SU-DHL-6 (cell line): ENCODE measurements around the gene LIX1.

Source experiments
- H2AFZ ChIP-seq: fragments of 200-600 bp; sonication (generic); 2 replicates; pipeline ENCODE4 v1.6.1; 2014; ENCODE audit warnings: low read depth, mild to moderate bottlenecking, moderate library complexity, mixed read lengths, antibody characterized with exemption, low read length; ENCODE audit not compliant: severe bottlenecking
- H3F3A ChIP-seq: fragments of 200-600 bp; shearing (Covaris generic); 2 replicates; pipeline ENCODE4 v1.6.0; 2016; ENCODE audit warnings: antibody characterized with exemption, mild to moderate bottlenecking; ENCODE audit not compliant: insufficient read depth
- H3K27ac ChIP-seq: fragments of 200-600 bp; sonication (generic); 2 replicates; pipeline ENCODE4 v1.5.1; 2016; ENCODE audit warnings: low read depth, mild to moderate bottlenecking, low read length, moderate library complexity, mixed read lengths
- H3K27me3 ChIP-seq: fragments of 200-600 bp; sonication (generic), shearing (Covaris generic); 2 replicates; pipeline ENCODE4 v1.6.0; 2014; ENCODE audit warnings: mild to moderate bottlenecking, low read length
- H3K36me3 ChIP-seq: fragments of 200-600 bp; sonication (generic); 2 replicates; pipeline ENCODE4 v1.6.1; 2014; ENCODE audit warnings: mild to moderate bottlenecking, low read length, mixed read lengths
- H3K4me2 ChIP-seq: fragments of 300-600, 200-600 bp; shearing (Covaris generic), sonication (generic); 2 replicates; pipeline ENCODE4 v1.6.0; 2014; ENCODE audit warnings: low read length, low read depth, mild to moderate bottlenecking; ENCODE audit not compliant: poor library complexity, severe bottlenecking
- H3K4me3 ChIP-seq: fragments of 200-600 bp; sonication (generic); 2 replicates; pipeline ENCODE4 v1.5.1; 2014; ENCODE audit warnings: antibody characterized with exemption, low read length, mild to moderate bottlenecking, mixed read lengths; ENCODE audit not compliant: insufficient read depth, poor library complexity, severe bottlenecking
- H3K79me2 ChIP-seq: fragments of 200-600 bp; sonication (generic); 2 replicates; pipeline ENCODE4 v1.6.1; 2014; ENCODE audit warnings: mild to moderate bottlenecking, low read length, moderate library complexity; ENCODE audit not compliant: insufficient read depth
- H3K9ac ChIP-seq: fragments of 200-600 bp; sonication (generic); 2 replicates; pipeline ENCODE4 v1.7.0; 2014; ENCODE audit warnings: mild to moderate bottlenecking, low read length
- H3K9me2 ChIP-seq: fragments of 200-600 bp; sonication (generic); replicated peaks from 2 replicates; pipeline ENCODE4 v1.6.1; 2014; ENCODE audit warnings: low read length; ENCODE audit not compliant: insufficient read depth
- H3K9me3 ChIP-seq: fragments of 200-600 bp; sonication (generic); 2 replicates; pipeline ENCODE4 v1.6.1; 2014; ENCODE audit warnings: low read length, mixed read lengths; ENCODE audit not compliant: insufficient read depth
- H4K20me1 ChIP-seq: fragments of 200-600 bp; sonication (generic); 2 replicates; pipeline ENCODE4 v1.6.1; 2014; ENCODE audit warnings: low read depth, mild to moderate bottlenecking, antibody characterized with exemption, low read length, moderate library complexity, mixed read lengths
- CTCF ChIP-seq: fragments of 200-600 bp; sonication (generic); IDR thresholded peaks from one replicate; pipeline ENCODE4 v1.5.1; 2017; ENCODE audit warnings: antibody characterized with exemption, mild to moderate bottlenecking, low read length, moderate library complexity; ENCODE audit not compliant: insufficient read depth, poor library complexity, severe bottlenecking
- EZH2phosphoT487 ChIP-seq: fragments of 200-600 bp; sonication (generic), shearing (Covaris generic); conservative IDR thresholded peaks from 2 replicates; pipeline ENCODE4 v1.6.1; 2018; ENCODE audit warnings: mild to moderate bottlenecking, antibody characterized with exemption, low read length, moderate library complexity, mixed read lengths

Gene LIX1

DNA sequence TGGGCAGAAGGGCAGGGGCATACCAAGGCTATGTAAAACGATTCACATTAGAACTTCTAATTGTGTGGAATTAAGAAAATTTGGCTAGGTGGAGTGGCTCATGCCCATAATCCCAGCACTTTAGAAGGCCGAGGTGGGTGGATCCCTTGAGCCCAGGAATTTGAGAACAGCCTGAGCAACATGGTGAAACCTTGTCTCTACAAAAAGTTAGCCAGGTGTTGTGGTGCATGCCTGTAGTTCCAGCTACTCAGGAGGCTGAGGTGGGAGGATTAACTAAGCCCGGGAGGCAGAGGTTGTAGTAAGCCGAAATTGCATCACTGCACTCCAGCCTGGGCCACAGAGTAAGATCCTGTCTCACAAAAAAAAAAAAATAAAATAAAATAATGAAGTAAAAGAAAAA is 65.2 kb downstream of the LIX1 start:
- Histone ChIP-seq H3K4me2 (no peak overlapping the region), H2AFZ (no peak overlapping the region), H3K36me3 (no peaks in the 10 kb centered on the region), H3K4me3 (no peak overlapping the region), H3K27me3 (no peaks in the 10 kb centered on the region), H3K27ac (no peak overlapping the region), H3F3A (no peaks in the 10 kb centered on the region), H3K9me3 (no peaks in the 10 kb centered on the region), H3K9ac (no peak overlapping the region), H3K9me2 (no peaks in the 10 kb centered on the region), H4K20me1 (no peaks in the 10 kb centered on the region), H3K79me2 (no peaks in the 10 kb centered on the region)
- no peak for TF ChIP-seq EZH2phosphoT487
- no peak for TF ChIP-seq CTCF

GRCh38 chr5:97076098-97076497 is 66.3 kb downstream of the LIX1 start:
- Histone ChIP-seq H3F3A (no peaks in the 10 kb centered on the region), H3K36me3 (no peaks in the 10 kb centered on the region), H3K9me2 (no peaks in the 10 kb centered on the region), H2AFZ (no peak overlapping the region), H3K4me2 (no peak overlapping the region), H3K27ac (no peak overlapping the region), H3K9ac (no peak overlapping the region), H3K27me3 (no peaks in the 10 kb centered on the region), H3K79me2 (no peaks in the 10 kb centered on the region), H4K20me1 (no peaks in the 10 kb centered on the region), H3K4me3 (no peak overlapping the region), H3K9me3 (no peaks in the 10 kb centered on the region)
- TF ChIP-seq CTCF (no peak), EZH2phosphoT487 (no peak)

- no peaks in the 10 kb centered on the region for H3K27me3 ChIP-seq
- H3K9me3 ChIP-seq = no peaks in the 10 kb centered on the region
- H3K4me3 ChIP-seq = no peak overlapping the region
- no peak overlapping the region for H3K9ac ChIP-seq
- H3K36me3 ChIP-seq = no peaks in the 10 kb centered on the region
- no peaks in the 10 kb centered on the region for H3K79me2 ChIP-seq
- H3K9me2 ChIP-seq = no peaks in the 10 kb centered on the region
- no peaks in the 10 kb centered on the region for H4K20me1 ChIP-seq
- TF ChIP-seq EZH2phosphoT487 = no peak
- TF ChIP-seq CTCF = no peak
- no peaks in the 10 kb centered on the region for H3F3A ChIP-seq
- H2AFZ ChIP-seq = no peak overlapping the region
- H3K4me2 ChIP-seq = no peak overlapping the region
- no peak overlapping the region for H3K27ac ChIP-seq
These were observed 66.8 kb downstream of the LIX1 start for GRCh38 chr5:97075649-97076048.
